GM23338 (cell line): Measurements from ENCODE around the gene PPM1H. TPM values are rescaled to one million over a fixed set of nuclear protein-coding genes. Genes with fewer than 3 reads are reported as not detected.

Source experiments
- ATAC-seq: fragments of 200-7000 bp; cut with Tn5 transposase; 3 replicates; pipeline ENCODE4 v1.9.1; 2020
- DNase-seq: peaks from one replicate; pipeline ENCODE4 v3.0.0-alpha.2; 2015; ENCODE audit warnings: low spot score
- H2AFZ ChIP-seq: fragments of 200-600 bp; sonication (generic); 2 replicates; pipeline ENCODE4 v1.8.0; 2016; ENCODE audit warnings: antibody characterized with exemption, mild to moderate bottlenecking, moderate library complexity
- H3F3A ChIP-seq: fragments of 200-600 bp; sonication (generic); replicated peaks from 2 replicates; pipeline ENCODE4 v1.8.0; 2017; ENCODE audit warnings: antibody characterized with exemption, mixed run types, low read depth
- H3K27ac ChIP-seq: fragments of 200-600 bp; sonication (generic); 2 replicates; pipeline ENCODE4 v1.6.1; 2016; ENCODE audit warnings: low read depth
- H3K27me3 ChIP-seq: fragments of 200-600 bp; sonication (generic); 2 replicates; pipeline ENCODE4 v1.8.0; 2016; ENCODE audit warnings: mild to moderate bottlenecking, mixed run types, moderate library complexity; ENCODE audit not compliant: insufficient read depth
- H3K36me3 ChIP-seq: fragments of 200-600 bp; sonication (generic); 2 replicates; pipeline ENCODE4 v1.8.0; 2016; ENCODE audit warnings: mild to moderate bottlenecking; ENCODE audit not compliant: insufficient read depth
- H3K4me1 ChIP-seq: fragments of 200-600 bp; sonication (generic); 2 replicates; pipeline ENCODE4 v1.8.0; 2016; ENCODE audit warnings: mild to moderate bottlenecking, moderate library complexity; ENCODE audit not compliant: insufficient read depth
- H3K4me2 ChIP-seq: fragments of 200-600 bp; sonication (generic); 2 replicates; pipeline ENCODE4 v1.7.1; 2017; ENCODE audit warnings: mixed run types
- H3K4me3 ChIP-seq: fragments of 200-600 bp; sonication (generic); 2 replicates; pipeline ENCODE4 v1.6.1; 2016; ENCODE audit warnings: mixed run types
- H3K79me2 ChIP-seq: fragments of 200-600 bp; sonication (generic); replicated peaks from 2 replicates; pipeline ENCODE4 v1.8.0; 2017; ENCODE audit warnings: mild to moderate bottlenecking; ENCODE audit not compliant: insufficient read depth
- H3K9me2 ChIP-seq: fragments of 200-600 bp; sonication (generic); 2 replicates; pipeline ENCODE4 v1.8.0; 2017; ENCODE audit not compliant: insufficient read depth
- H4K20me1 ChIP-seq: fragments of 200-600 bp; sonication (generic); replicated peaks from 2 replicates; pipeline ENCODE4 v1.8.0; 2017; ENCODE audit warnings: mild to moderate bottlenecking; ENCODE audit not compliant: insufficient read depth
- H3K27ac Mint-ChIP-seq: 2 replicates; pipeline ENCODE4 v1.8.0; 2020; ENCODE audit warnings: inconsistent platforms, mild to moderate bottlenecking, moderate library complexity, mixed read lengths
- H3K27me3 Mint-ChIP-seq: 3 replicates; pipeline ENCODE4 v1.8.0; 2022; ENCODE audit warnings: low read depth, mild to moderate bottlenecking, moderate library complexity, mixed read lengths, inconsistent platforms; ENCODE audit not compliant: insufficient read depth, poor library complexity
- H3K36me3 Mint-ChIP-seq: 3 replicates; pipeline ENCODE4 v1.8.0; 2021; ENCODE audit warnings: low read depth, mild to moderate bottlenecking, inconsistent platforms, moderate library complexity, mixed read lengths
- H3K4me1 Mint-ChIP-seq: 3 replicates; pipeline ENCODE4 v1.8.0; 2020; ENCODE audit warnings: mild to moderate bottlenecking, inconsistent platforms, mixed read lengths
- H3K4me3 Mint-ChIP-seq: 3 replicates; pipeline ENCODE4 v1.8.0; 2021; ENCODE audit warnings: moderate library complexity, mild to moderate bottlenecking, inconsistent platforms, mixed read lengths
- H3K9me3 Mint-ChIP-seq: 3 replicates; pipeline ENCODE4 v1.8.0; 2020; ENCODE audit warnings: moderate library complexity, mild to moderate bottlenecking, inconsistent platforms, mixed read lengths
- ETS1 ChIP-seq: IDR thresholded peaks from 2 replicates; pipeline ENCODE4 v1.6.1; 2016; ENCODE audit warnings: antibody characterized with exemption
- EZH2phosphoT487 ChIP-seq: fragments of 200-600 bp; sonication (generic); IDR thresholded peaks from one replicate; pipeline ENCODE4 v1.8.1; 2018; ENCODE audit warnings: antibody characterized with exemption; ENCODE audit not compliant: unreplicated experiment
- JUNB ChIP-seq: IDR thresholded peaks from one replicate; pipeline ENCODE4 v1.6.1; 2016; ENCODE audit warnings: antibody characterized with exemption; ENCODE audit not compliant: unreplicated experiment
- NANOG ChIP-seq: IDR thresholded peaks from 2 replicates; pipeline ENCODE4 v1.6.1; 2016; ENCODE audit warnings: antibody characterized with exemption, borderline replicate concordance
- REST ChIP-seq: IDR thresholded peaks from one replicate; pipeline ENCODE4 v1.6.1; 2018; ENCODE audit warnings: antibody characterized with exemption; ENCODE audit not compliant: unreplicated experiment
- STAT1 ChIP-seq: IDR thresholded peaks from one replicate; pipeline ENCODE4 v1.6.1; 2016; ENCODE audit warnings: antibody characterized with exemption; ENCODE audit not compliant: unreplicated experiment
- ZNF114 ChIP-seq: fragments of 250-450 bp; sonication (Bioruptor Pico); IDR thresholded peaks from 2 replicates; pipeline ENCODE4 v1.5.0; 2020; ENCODE audit warnings: mild to moderate bottlenecking, moderate library complexity
- ZNF331 ChIP-seq: fragments of 250-450 bp; sonication (Bioruptor Pico); IDR thresholded peaks from 2 replicates; pipeline ENCODE4 v1.5.0; 2020; ENCODE audit warnings: low read depth, mild to moderate bottlenecking, moderate library complexity
- polyA plus RNA-seq: library from polyadenylated mRNA; unstranded; fragments of >200 nt; fragmentation: Nextera tagmentation; extraction: Ambion mirVana; gene quantifications from 2 replicates; pipeline ENCODE4 v1.2.1, GENCODE V29; 2016
- total RNA-seq: library from RNA; depleted of rRNA; stranded (reverse); fragments of >200 nt; shearing (Covaris generic); gene quantifications from 2 replicates; pipeline ENCODE4 v1.2.3, GENCODE V29; 2014

PPM1H gene
- total and polyA plus RNA-seq, 2 experiments from 2014 or later, result 11.4 to 41.2 TPM

- TF ChIP-seq REST (no peak), JUNB (no peak), EZH2phosphoT487 (no peak), ZNF331 (CRISPR knock-in tag) (no peak), STAT1 (no peak), NANOG (no peak), ZNF114 (no peak), ETS1 (no peak)
Measured at GRCh38 chr12:62701492-62701891, 233.5 kb downstream of the PPM1H start (continued).

- Histone ChIP-seq H3K9me2 (peaks cover 21% of the 10 kb centered on the region; the same call in 1 of the 2 replicates), H2AFZ (no peak overlapping the region), H3K4me2 (no peak overlapping the region), H3K4me1 (peaks cover 29% of the 10 kb centered on the region), H3K27ac (no peak overlapping the region), H3K27me3 (no peaks in the 10 kb centered on the region), H4K20me1 (no peaks in the 10 kb centered on the region), H3K79me2 (no peaks in the 10 kb centered on the region), H3F3A (peaks cover 5% of the 10 kb centered on the region), H3K4me3 (no peak overlapping the region), H3K36me3 (no peaks in the 10 kb centered on the region)
- no peak for TF ChIP-seq STAT1
- TF ChIP-seq ETS1, result no peak
- TF ChIP-seq REST, result no peak
- TF ChIP-seq ZNF331 (CRISPR knock-in tag), result no peak
- DNase-seq (no peak), ATAC-seq (no peak)
- H3K4me1 Mint-ChIP-seq, result peaks cover 32% of the 10 kb centered on the region
- H3K36me3 Mint-ChIP-seq, result peaks cover 7% of the 10 kb centered on the region; the same call in 2 of the 3 replicates
- H3K4me3 Mint-ChIP-seq, result no peak overlapping the region
- H3K9me3 Mint-ChIP-seq, result no peaks in the 10 kb centered on the region
- H3K27ac Mint-ChIP-seq, result no peak overlapping the region
- H3K27me3 Mint-ChIP-seq, result peaks cover 8% of the 10 kb centered on the region
Measured at GRCh38 chr12:62700091-62700880, 234.7 kb downstream of the PPM1H start.
